HG03565 (cell line): ENCODE data around the gene ST7.

Experiments
- ATAC-seq: cut with Tn5 transposase; IDR thresholded peaks from one replicate; pipeline ENCODE4 v1.9.1; 2021; ENCODE audit warnings: mild to moderate bottlenecking, moderate library complexity; ENCODE audit not compliant: unreplicated experiment

Gene ST7

GRCh38 chr7:117006907-117007684 lies 53.8 kb downstream of the ST7 start:
- ATAC-seq = no peak

- ATAC-seq = no peak
These were observed 55.0 kb downstream of the ST7 start for GRCh38 chr7:117008118-117008885.

GRCh38 chr7:117008886-117009531 lies 55.7 kb downstream of the ST7 start:
- ATAC-seq = peak; percentile 14

GRCh38 chr7:117009705-117010361 lies 56.5 kb downstream of the ST7 start:
- ATAC-seq = no peak

- ATAC-seq = peak; percentile 24
These were observed 57.3 kb downstream of the ST7 start for GRCh38 chr7:117010375-117011133.

GRCh38 chr7:117011419-117012260 lies 58.3 kb downstream of the ST7 start:
- peak; percentile 74 for ATAC-seq

GRCh38 chr7:117012284-117012683 lies 59.0 kb downstream of the ST7 start:
- no peak for ATAC-seq

GRCh38 chr7:117012696-117013095 lies 59.4 kb downstream of the ST7 start:
- no peak for ATAC-seq

GRCh38 chr7:117014099-117014656 lies 60.9 kb downstream of the ST7 start:
- ATAC-seq = no peak

GRCh38 chr7:117014673-117015133 lies 61.4 kb downstream of the ST7 start:
- ATAC-seq = peak; percentile 19

- no peak for ATAC-seq
These were observed 62.2 kb downstream of the ST7 start for GRCh38 chr7:117015258-117016184.

- no peak for ATAC-seq
These were observed 63.7 kb downstream of the ST7 start for GRCh38 chr7:117017017-117017451.

GRCh38 chr7:117017702-117018266 lies 64.5 kb downstream of the ST7 start:
- no peak for ATAC-seq

GRCh38 chr7:117018713-117019112 lies 65.4 kb downstream of the ST7 start:
- ATAC-seq = no peak

GRCh38 chr7:117019287-117019686 lies 66.0 kb downstream of the ST7 start:
- no peak for ATAC-seq

GRCh38 chr7:117019786-117020590 lies 66.7 kb downstream of the ST7 start:
- no peak for ATAC-seq

- no peak for ATAC-seq
These were observed 67.3 kb downstream of the ST7 start for GRCh38 chr7:117020591-117020973.
